ENCODE data around the gene CYTH4. TPM values are rescaled to one million over a fixed set of nuclear protein-coding genes. Genes with fewer than 3 reads are reported as not detected.

CYTH4 gene
- total and polyA plus RNA-seq, 10 of the 15 experiments (the other 5 are each of a cell fraction or from before 2014, with no cell fraction given) = 1.5 to 27.3 (median 16.9) TPM

GRCh38 chr22:37241351-37242142, 40.8 kb upstream of the CYTH4 start (continued):
- TF ChIP-seq IKZF1 (conservative IDR thresholded peaks at IDR 0.05) = peak; percentile 17; the same call in 1 of the 2 replicates
- TF ChIP-seq POLR2A (IDR thresholded peaks at IDR 0.05; ENCODE audit: low read depth, low read length) = peak; percentile 63; the same call in 1 of the 2 replicates
- TF ChIP-seq CHD2 (IDR thresholded peaks at IDR 0.05; ENCODE audit: borderline replicate concordance, low read depth, low read length) = 0 out of 2 replicates have a peak, but pooled peaks have one; percentile 8

GRCh38 chr22:37242395-37242918, 39.9 kb upstream of the CYTH4 start:
- ChIA-PET RAD21 (ENCODE audit: unreplicated experiment) (interaction anchor here (0.7 to 9.8 kb wide), 17 partner anchors 10 to 380 kb away, joined by 3 to 196 read pairs (median 9); partner anchors contain the start of genes CYTH4, IL2RB and MFNG), POLR2A (interaction anchor here (0.6 to 12.5 kb wide), 15 partner anchors 8 to 383 kb away, joined by 3 to 246 read pairs (median 7); partner anchors contain the start of genes CYTH4, IL2RB, MFNG and NCF4), SMC1A (ENCODE audit: uncharacterized antibody, unreplicated experiment) (interaction anchor here (0.9 to 10.3 kb wide), 18 partner anchors 12 to 328 kb away, joined by 3 to 165 read pairs (median 4); partner anchors contain the start of gene IL2RB), CTCF (interaction anchor here (0.6 to 12.8 kb wide), 16 partner anchors 10 to 196 kb away, joined by 3 to 265 read pairs (median 7); no protein-coding TSS in a partner anchor)
- Histone ChIP-seq H3K9ac (ENCODE audit: control insufficient read depth, insufficient read depth, low read length) (peak overlapping the region; percentile 98), H4K20me1 (ENCODE audit: control insufficient read depth, insufficient read depth) (0 out of 2 replicates have a peak, but pooled peaks cover 2% of the 10 kb centered on the region), H3K9me3 (replicated peaks; ENCODE audit: control insufficient read depth, insufficient read depth, low read length) (no peaks in the 10 kb centered on the region), H3K79me2 (ENCODE audit: control insufficient read depth, insufficient read depth, low read length) (peaks cover 67% of the 10 kb centered on the region), H3K27me3 (replicated peaks in 1 of 2; ENCODE audit: control insufficient read depth in 2 of 2, insufficient read depth in 2 of 2, low read length in 1 of 2) (no peaks in the 10 kb centered on the region), H3K27ac (ENCODE audit: control insufficient read depth, insufficient read depth) (peak overlapping the region; percentile 96), H3K4me3 (peak overlapping the region; percentile 91), H3K4me2 (ENCODE audit: control insufficient read depth, insufficient read depth) (peak overlapping the region; percentile 73), H3K4me1 (ENCODE audit: control insufficient read depth, insufficient read depth, low read length) (peaks cover 58% of the 10 kb centered on the region), H2AFZ (ENCODE audit: control insufficient read depth, low read depth, low read length) (no peak overlapping the region), H3K36me3 (ENCODE audit: control insufficient read depth in 2 of 2, insufficient read depth in 2 of 2, low read length in 1 of 2) (peaks cover 26 to 31% of the 10 kb centered on the region in 2 experiments)
- DNase-seq (ENCODE audit: low read depth, low spot score) (peak; percentile 92), ATAC-seq (peak; percentile 79), FAIRE-seq (peak; percentile 35)
- intact Hi-C loops (cut with micrococcal nuclease; ENCODE audit: unreplicated experiment) = loop anchor here (5.0 kb wide), 1 partner anchor 80 kb away; no protein-coding TSS in a partner anchor
- under 1% methylated on average over 16 of the region's 16 CpGs for WGBS (ENCODE audit: insufficient coverage, insufficient replicate concordance, low lambda C conversion rate, missing lambda C conversion rate)
- BruUV-seq (replicated peaks) = no TSS peak
- in situ Hi-C loops (cut with MboI) = no loop called here
- TF ChIP-seq ATF3 (IDR thresholded peaks at IDR 0.05; ENCODE audit: borderline replicate concordance, extremely low read depth, low read depth, low read length) = no peak
- 0 out of 4 replicates have a peak, but pooled peaks of 1 of the 2 experiments have one; percentile 40 for TF ChIP-seq SRF (IDR thresholded peaks at IDR 0.05; ENCODE audit: low read depth in 2 of 2, low read length in 2 of 2)
- peak; percentile 70; the same call in 1 of the 2 replicates for TF ChIP-seq E2F4 (IDR thresholded peaks at IDR 0.05; ENCODE audit: low read depth, low read length)
- TF ChIP-seq TAF1 (IDR thresholded peaks at IDR 0.05; ENCODE audit: borderline replicate concordance, low read depth, low read length) = peak; percentile 70; the same call in 1 of the 2 replicates
- peak; percentile 79 for TF ChIP-seq MXI1 (IDR thresholded peaks at IDR 0.05; ENCODE audit: low read depth, low read length)
- TF ChIP-seq RFX5 (IDR thresholded peaks at IDR 0.05; ENCODE audit: low read depth, low read length) = 0 out of 2 replicates have a peak, but pooled peaks have one; percentile 28
- peak; percentile 72; the same call in 1 of the 2 replicates for TF ChIP-seq ZBTB40 (IDR thresholded peaks at IDR 0.05; ENCODE audit: borderline replicate concordance)
- peak; percentile 56 for TF ChIP-seq NR2C1 (IDR thresholded peaks at IDR 0.05)

All from GM12878 (cell line).